Mononuclear cell (primary cell): ENCODE measurements around the gene TMEM141. TPM values are rescaled to one million over a fixed set of nuclear protein-coding genes. Genes with fewer than 3 reads are reported as not detected.
A peak's percentile ranks its signal among the peaks of the same experiment; 100 is the strongest.
"Not testable (repeated sequence)": the region's sequence is repeated elsewhere in the genome, so short reads cannot be mapped to it uniquely, and the experiment has no call there.

Experiments used
- H3K27me3 ChIP-seq: 2 replicates; pipeline ENCODE4 v1.6.0; 2011; ENCODE audit warnings: low read length, control low read depth; ENCODE audit not compliant: insufficient read depth
- H3K4me1 ChIP-seq: 2 replicates; pipeline ENCODE4 v1.5.1; 2011; ENCODE audit warnings: mild to moderate bottlenecking, low read length, control low read depth; ENCODE audit not compliant: insufficient read depth
- H3K4me3 ChIP-seq: 2 replicates; pipeline ENCODE4 v1.5.1; 2011; ENCODE audit warnings: mild to moderate bottlenecking, low read length, moderate library complexity
- H3K9me3 ChIP-seq: 2 replicates; pipeline ENCODE4 v1.5.1; 2011; ENCODE audit warnings: low read depth, mild to moderate bottlenecking, control low read depth, low read length
- total RNA-seq: library from RNA; depleted of rRNA; stranded (reverse); fragments of >200 nt; gene quantifications from one replicate; pipeline ENCODE4 v1.2.3, GENCODE V29; 2012

The TMEM141 gene
- total RNA-seq, 1 donor, result 16.1 TPM

DNA sequence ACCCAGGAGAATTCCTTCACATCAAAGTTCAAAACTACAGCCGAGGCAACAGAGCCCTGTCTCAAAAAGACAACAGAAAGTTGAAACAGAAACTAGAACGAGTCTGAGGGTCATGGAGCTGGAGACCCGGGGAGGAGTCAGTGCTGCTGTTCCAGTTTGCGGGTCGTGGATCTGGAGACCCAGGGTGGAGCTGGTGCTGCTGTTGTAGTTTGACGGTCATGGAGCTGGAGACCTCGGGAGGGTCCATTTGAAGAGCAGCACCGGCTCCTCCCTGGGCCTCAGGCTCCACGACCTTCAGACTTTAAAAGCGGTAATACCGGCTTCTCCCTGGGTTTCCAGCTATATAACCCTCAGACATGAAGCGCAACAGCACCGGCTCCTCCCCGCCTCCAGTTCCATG, 13.8 kb upstream of the TMEM141 start:
- Histone ChIP-seq H3K4me1 (no peaks in the 10 kb centered on the region), H3K27me3 (no peaks in the 10 kb centered on the region), H3K4me3 (no peak overlapping the region), H3K9me3 (no peaks in the 10 kb centered on the region)

GRCh38 chr9:136779808-136780207, 11.3 kb upstream of the TMEM141 start:
- Histone ChIP-seq H3K4me3 (no peak overlapping the region), H3K4me1 (no peaks in the 10 kb centered on the region), H3K9me3 (no peaks in the 10 kb centered on the region), H3K27me3 (no peaks in the 10 kb centered on the region)

DNA sequence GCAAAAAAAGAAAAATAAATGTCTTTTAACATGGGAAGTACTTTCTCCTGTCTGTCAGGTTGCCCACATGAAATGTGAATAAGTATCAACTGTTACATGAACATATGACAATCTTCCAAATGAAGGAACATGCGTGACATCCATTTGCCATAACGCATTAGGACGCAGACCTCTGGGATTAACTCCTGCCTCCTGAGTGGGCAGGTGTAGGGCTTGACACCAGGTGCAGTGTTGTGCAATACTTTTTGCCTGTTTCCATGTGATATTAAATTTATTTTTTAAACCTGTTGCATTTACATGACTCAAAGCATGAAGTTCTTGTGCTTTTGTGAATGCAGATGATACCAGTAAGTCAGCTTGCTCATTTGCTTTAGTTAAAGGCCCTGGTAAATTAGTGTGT, 8.7 kb upstream of the TMEM141 start:
- Histone ChIP-seq H3K4me1 (peaks cover 1% of the 10 kb centered on the region), H3K4me3 (no peak overlapping the region), H3K9me3 (no peaks in the 10 kb centered on the region), H3K27me3 (no peaks in the 10 kb centered on the region)

DNA sequence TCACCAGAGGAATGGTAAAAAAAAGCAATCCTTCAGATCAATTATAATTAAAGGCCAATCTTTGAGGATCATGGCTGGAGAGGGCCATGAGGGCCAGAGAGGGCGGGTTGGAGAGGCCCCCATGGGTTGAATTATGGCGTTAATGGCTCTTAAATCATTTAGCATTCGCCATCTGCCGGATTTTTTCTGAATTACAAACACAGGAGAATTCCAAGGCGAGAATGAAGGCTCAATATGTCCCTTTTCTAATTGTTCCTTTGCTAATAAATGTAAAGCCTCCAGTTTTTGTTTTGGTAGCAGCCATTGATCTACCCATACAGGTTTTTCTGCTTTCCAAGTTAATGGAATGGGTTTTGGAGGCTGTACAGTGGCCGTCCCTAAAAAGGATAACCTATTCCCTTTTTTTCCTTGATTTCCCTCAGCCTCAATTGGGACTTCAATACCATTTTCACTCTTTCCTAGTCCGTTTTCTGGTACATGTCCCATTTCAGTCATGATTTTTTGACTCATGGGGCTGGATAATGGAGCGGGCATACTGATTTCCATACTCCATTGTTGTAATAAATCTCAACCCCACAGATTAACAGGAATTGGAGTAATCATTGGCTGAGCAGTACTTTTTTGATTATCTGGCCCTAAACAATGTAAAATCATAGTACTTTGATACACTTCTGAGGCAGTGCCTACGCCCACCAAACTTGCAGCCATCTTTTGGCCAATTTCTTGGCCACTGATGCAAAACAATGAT, 6.7 kb upstream of the TMEM141 start:
- no peaks in the 10 kb centered on the region for H3K27me3 ChIP-seq
- H3K9me3 ChIP-seq, result no peaks in the 10 kb centered on the region
- H3K4me1 ChIP-seq, result peaks cover 7% of the 10 kb centered on the region
- no peak overlapping the region for H3K4me3 ChIP-seq

- Histone ChIP-seq H3K4me3 (no peak overlapping the region), H3K27me3 (no peaks in the 10 kb centered on the region), H3K4me1 (peaks cover 7% of the 10 kb centered on the region), H3K9me3 (no peaks in the 10 kb centered on the region)
Observed at GRCh38 chr9:136784997-136785361, 6.2 kb upstream of the TMEM141 start.

GRCh38 chr9:136785565-136786355, 5.4 kb upstream of the TMEM141 start:
- H3K4me3 ChIP-seq, H3K9me3 ChIP-seq, H3K27me3 ChIP-seq: not testable (repeated sequence)
- peaks cover 12% of the 10 kb centered on the region for H3K4me1 ChIP-seq

DNA sequence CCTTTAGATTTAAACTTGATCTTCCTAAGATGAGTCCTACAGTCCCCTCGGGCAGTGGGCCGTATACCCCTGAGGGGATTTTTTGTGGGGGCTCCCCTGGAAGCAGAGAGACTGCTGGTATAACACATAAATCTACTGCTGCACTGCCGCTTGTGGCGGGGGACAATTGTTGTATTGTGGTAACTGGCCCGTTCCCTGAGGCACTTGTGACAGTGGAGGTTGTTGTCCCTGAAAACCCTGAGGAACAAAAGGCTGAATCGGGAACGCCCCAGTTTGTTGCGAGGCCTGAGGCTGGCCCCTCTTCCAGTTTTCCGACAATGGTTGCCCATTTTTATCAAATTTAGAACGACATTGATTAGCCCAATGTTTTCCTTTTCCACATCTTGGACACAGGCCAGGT, 4.7 kb upstream of the TMEM141 start:
- Histone ChIP-seq H3K4me1 (peaks cover 15% of the 10 kb centered on the region), H3K4me3 (no peak overlapping the region)

DNA sequence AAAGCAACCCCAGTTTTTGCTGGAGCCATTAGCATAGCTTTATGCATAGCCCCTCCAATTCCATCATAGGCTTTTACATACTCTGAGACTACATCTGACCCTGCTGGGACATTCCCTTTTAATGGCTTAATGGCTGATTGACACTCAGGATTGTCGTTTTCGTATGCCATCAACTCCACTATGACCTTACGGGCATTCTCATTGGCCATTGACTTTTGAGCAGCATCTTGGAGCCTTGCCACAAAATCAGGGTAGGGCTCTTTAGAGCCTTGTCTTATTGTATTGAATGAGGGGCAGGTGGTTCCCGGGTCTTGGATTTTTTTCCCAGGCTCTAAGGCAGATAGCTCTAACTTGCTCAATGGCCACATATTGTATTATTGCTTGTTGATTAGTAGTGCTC, 4.2 kb upstream of the TMEM141 start:
- not testable (repeated sequence) for H3K27me3 ChIP-seq, H3K9me3 ChIP-seq, H3K4me3 ChIP-seq
- H3K4me1 ChIP-seq, result peaks cover 20% of the 10 kb centered on the region

More for the DNA sequence above, 4.7 kb upstream of the TMEM141 start:
- H3K9me3 ChIP-seq, result no peaks in the 10 kb centered on the region
- no peaks in the 10 kb centered on the region for H3K27me3 ChIP-seq

DNA sequence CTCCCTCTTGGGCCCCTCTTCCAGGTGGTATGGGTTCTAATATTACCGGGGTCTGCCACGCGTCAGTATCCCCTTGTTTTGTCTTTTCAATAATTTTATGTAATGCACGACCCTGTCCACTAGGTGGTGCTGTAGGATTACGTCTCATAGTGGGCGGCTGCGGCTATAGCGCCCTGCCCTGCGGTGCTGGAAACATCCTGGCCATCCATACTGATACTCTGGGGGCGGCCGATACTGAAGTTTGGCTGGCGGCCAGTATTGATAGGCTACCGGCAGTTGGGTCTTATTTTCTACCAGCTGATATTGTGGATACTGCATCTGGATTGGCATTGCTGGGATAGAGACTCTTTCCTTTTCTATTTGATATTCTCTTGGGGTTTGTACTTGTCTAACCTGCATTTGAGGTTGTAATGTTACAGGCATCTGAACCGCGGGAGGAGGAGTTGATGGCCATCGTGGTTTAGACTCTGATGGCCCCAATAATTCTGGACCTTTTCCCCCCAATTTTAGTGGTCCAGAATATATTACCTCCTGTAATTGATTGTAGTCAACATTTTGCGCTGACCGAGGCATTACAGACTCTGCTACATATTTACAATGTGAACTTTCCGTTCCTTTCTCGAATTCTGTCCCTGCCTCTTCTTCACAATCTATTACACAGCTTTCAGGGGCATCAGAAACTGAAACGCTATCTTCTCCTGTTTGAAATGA, 3.3 kb upstream of the TMEM141 start:
- H3K4me3 ChIP-seq, result no peak overlapping the region
- peaks cover 26% of the 10 kb centered on the region for H3K4me1 ChIP-seq
- H3K9me3 ChIP-seq, result no peaks in the 10 kb centered on the region
- no peaks in the 10 kb centered on the region for H3K27me3 ChIP-seq

DNA sequence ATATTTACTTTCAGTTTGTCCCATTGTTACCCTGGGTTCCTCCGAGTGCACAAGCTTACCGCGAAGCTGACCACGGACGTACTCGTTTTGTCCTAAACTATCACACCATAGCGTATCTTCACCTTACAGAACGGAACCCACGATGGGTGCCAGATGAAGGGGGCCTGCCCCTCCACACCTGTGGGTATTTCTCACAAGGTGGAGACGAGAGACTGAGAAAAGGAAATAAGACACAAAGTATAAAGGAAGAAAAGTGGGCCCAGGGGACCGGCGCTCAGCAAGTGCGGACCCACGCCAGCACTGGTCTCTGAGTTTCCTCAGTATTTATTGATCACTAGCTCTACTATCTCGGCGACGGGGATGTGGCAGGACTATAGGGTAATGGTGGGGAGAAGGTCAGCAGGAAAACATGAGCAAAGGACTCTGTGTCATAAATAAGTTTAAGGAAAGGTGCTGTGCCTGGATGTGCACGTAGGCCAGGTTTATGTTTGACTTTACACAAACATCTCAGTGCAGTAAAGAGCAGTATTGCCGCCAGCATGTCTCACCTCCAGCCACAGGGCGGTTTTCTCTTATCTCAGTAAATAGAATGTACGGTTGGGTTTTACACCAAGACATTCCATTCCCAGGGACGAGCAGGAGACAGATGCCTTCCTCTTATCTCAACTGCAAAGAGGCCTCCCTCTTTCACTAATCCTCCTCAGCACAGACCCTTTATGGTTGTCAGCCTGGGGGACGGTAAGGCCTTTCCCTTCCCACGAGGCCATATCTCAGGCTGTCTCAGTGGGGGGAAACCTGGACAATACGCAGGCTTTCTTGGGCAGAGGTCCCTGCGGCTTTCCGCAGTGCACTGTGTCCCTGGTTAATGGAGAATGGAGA, 2.3 kb upstream of the TMEM141 start:
- H3K4me1 ChIP-seq, result peaks cover 26% of the 10 kb centered on the region
- not testable (repeated sequence) for H3K27me3 ChIP-seq

DNA sequence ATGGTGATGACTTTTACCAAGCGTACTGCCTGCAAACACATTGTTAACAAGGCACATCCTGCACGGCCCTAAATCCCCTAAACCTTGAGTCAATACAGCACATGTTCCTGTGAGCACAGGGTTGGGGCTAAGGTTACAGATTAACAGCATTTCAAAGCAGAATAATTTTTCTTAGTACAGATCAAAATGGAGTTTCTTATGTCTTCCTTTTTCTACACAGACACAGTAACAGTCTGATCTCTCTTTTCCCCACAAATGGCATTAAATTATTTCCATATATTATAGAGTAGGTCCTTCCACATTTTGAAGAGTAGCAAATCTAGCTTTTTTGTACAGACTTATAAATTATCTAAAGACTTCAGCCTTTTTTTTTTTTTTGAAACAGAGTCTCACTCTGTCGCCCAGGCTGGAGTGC, 1.6 kb upstream of the TMEM141 start:
- H3K4me3 ChIP-seq, result no peak overlapping the region
- H3K4me1 ChIP-seq, result peaks cover 27% of the 10 kb centered on the region
- H3K27me3 ChIP-seq, result no peaks in the 10 kb centered on the region
- no peaks in the 10 kb centered on the region for H3K9me3 ChIP-seq

More for the DNA sequence above, 2.3 kb upstream of the TMEM141 start:
- H3K9me3 ChIP-seq, H3K4me3 ChIP-seq: not testable (repeated sequence)

DNA sequence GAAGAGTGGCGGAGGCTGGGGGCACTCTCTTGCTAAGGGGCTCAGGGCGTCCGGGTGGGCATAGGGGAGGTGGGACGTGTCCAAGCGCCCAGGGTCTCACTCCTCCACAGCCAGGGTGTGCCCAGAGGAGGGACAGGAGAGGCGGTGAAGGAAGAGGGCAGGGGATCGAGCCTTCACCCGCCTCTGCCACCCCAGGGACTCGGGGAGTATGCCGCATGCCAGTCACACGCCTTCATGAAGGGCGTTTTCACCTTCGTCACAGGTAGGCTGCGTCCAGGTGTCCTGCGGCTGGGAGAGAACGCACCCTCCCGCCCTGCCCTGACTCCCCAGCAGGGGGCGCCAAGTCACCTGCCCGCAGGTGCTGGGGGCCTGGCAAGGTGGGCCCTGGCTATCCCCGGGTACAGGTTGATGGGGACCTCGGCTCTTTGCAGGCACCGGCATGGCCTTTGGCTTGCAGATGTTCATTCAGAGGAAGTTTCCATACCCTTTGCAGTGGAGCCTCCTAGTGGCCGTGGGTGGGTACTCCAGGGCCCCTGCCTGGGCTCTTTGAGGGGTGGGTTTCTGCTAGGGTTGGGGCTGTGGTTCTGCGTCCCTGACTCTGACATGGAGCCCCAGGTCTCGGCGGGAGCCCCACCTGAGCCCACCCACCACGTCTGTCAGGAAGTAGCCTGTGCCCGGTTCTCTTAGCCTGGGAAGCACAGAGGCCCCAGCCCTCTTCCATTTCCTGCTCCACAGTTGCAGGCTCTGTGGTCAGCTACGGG, 552 bp downstream of the TMEM141 start:
- no peaks in the 10 kb centered on the region for H3K9me3 ChIP-seq
- peak overlapping the region; percentile 55 for H3K4me3 ChIP-seq

GRCh38 chr9:136792321-136793085, 1.4 kb downstream of the TMEM141 start:
- H3K9me3 ChIP-seq, result no peaks in the 10 kb centered on the region
- H3K27me3 ChIP-seq, result peaks cover 3% of the 10 kb centered on the region
- H3K4me1 ChIP-seq, result peaks cover 33% of the 10 kb centered on the region
- H3K4me3 ChIP-seq, result no peak overlapping the region

More for the DNA sequence above, 552 bp downstream of the TMEM141 start:
- Histone ChIP-seq H3K27me3 (no peaks in the 10 kb centered on the region), H3K4me1 (peaks cover 35% of the 10 kb centered on the region)
